HUES64 (cell line): Measurements from ENCODE around the gene SYTL3.
"Not testable (repeated sequence)": the region's sequence is repeated elsewhere in the genome, so short reads cannot be mapped to it uniquely, and the experiment has no call there.

Experiments
- H3K27ac ChIP-seq: 2 replicates; pipeline ENCODE4 v1.7.0; 2013; ENCODE audit warnings: low read depth, low read length, inconsistent platforms
- H3K27me3 ChIP-seq: 2 replicates; pipeline ENCODE4 v1.6.1; 2013; ENCODE audit warnings: mild to moderate bottlenecking, low read length; ENCODE audit not compliant: insufficient read depth
- H3K36me3 ChIP-seq: 2 replicates; pipeline ENCODE4 v1.6.1; 2013; ENCODE audit warnings: mild to moderate bottlenecking, low read length; ENCODE audit not compliant: insufficient read depth
- H3K4me1 ChIP-seq: 2 replicates; pipeline ENCODE4 v1.6.1; 2013; ENCODE audit warnings: mild to moderate bottlenecking, low read length, moderate library complexity; ENCODE audit not compliant: insufficient read depth
- H3K4me3 ChIP-seq: 2 replicates; pipeline ENCODE4 v1.5.1; 2013; ENCODE audit warnings: mild to moderate bottlenecking, low read length, moderate library complexity
- H3K9ac ChIP-seq: 2 replicates; pipeline ENCODE4 v1.6.1; 2013; ENCODE audit warnings: mild to moderate bottlenecking, low read depth, low read length
- H3K9me3 ChIP-seq: 2 replicates; pipeline ENCODE4 v1.6.1; 2013; ENCODE audit warnings: low read depth, low read length; ENCODE audit not compliant: insufficient read depth
- WGBS: fragments of 150-250, 120-280 bp; methylation state at CpG from one replicate; pipeline ENCODE4 v1.1.7; 2013; ENCODE audit warnings: missing lambda C conversion rate; 5-methylcytosine and 5-hydroxymethylcytosine counted together

Gene SYTL3

DNA sequence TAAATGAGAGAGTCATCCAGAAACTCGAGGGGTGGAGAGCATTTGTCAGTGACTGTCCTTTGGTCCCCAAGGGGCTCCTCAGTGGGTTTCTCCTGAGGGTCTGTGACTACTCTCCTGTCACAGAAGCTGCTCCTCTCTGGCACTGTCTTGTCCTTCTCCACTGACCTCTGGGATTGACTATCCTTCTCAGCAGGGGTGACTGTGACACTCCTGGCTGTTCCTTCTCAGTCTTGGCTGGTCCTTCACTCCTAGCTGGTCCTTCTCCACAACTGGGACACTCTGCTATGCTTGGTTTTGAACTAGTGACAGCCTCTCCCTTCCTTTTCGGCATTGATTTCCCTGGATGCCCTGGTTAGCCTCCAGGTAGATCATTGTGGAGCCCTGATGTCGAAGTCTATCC lies 38.8 kb upstream of the SYTL3 start:
- Histone ChIP-seq H3K4me1 (peaks cover 22% of the 10 kb centered on the region), H3K4me3 (no peak overlapping the region), H3K9me3 (no peaks in the 10 kb centered on the region), H3K27ac (peak overlapping the region; percentile 85), H3K27me3 (no peaks in the 10 kb centered on the region), H3K36me3 (peaks cover 75% of the 10 kb centered on the region), H3K9ac (peak overlapping the region; percentile 54)
- WGBS = 90% methylated on average over 3 of the region's 3 CpGs

DNA sequence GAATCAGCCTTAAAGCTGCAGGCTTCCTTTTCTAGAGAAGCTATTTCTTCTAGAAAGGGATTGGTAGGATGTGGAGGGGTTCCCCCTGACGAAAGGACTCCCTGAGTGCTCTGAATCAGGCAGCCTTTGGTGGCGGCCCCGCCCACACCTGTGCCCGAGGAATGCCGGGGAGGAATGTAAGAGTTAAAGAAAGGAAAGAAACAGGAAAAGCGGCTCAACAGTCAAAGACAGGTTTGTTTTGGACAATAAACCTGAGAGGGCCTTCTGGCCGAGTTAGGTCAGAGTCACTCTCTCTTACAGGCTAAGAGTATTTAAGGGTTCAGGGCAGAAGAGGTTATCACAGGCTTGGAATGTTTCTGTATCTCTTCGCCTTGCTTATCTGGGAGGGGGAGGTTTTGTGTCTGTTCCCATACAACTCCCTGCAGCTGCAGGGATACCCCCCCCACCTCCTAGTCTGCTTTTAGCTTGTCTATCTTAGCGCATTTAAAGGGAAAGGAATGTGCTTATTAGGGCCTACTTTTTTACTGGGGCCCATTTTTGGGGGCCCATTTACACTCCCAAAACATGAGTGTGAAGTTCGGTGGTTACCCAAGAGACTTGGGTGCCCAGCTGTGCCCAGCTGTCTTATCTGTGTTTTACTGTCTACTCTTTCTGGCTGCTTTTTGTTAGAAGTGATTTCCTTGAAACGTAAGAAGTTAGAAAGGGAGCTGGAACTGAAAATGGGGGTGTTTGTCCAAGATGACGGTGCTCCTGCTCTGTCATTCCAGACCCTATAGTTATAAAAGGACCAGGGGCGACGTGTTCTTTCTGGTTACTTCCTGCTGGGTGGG lies 38.1 kb upstream of the SYTL3 start:
- 49% methylated on average over 13 of the region's 14 CpGs for WGBS
- H3K4me1 ChIP-seq = peaks cover 22% of the 10 kb centered on the region
- peaks cover 69% of the 10 kb centered on the region for H3K36me3 ChIP-seq
- peak overlapping the region; percentile 54 for H3K9ac ChIP-seq
- no peaks in the 10 kb centered on the region for H3K27me3 ChIP-seq
- H3K27ac ChIP-seq = peak overlapping the region; percentile 85
- H3K9me3 ChIP-seq = no peaks in the 10 kb centered on the region
- peak overlapping the region; percentile 34 for H3K4me3 ChIP-seq

DNA sequence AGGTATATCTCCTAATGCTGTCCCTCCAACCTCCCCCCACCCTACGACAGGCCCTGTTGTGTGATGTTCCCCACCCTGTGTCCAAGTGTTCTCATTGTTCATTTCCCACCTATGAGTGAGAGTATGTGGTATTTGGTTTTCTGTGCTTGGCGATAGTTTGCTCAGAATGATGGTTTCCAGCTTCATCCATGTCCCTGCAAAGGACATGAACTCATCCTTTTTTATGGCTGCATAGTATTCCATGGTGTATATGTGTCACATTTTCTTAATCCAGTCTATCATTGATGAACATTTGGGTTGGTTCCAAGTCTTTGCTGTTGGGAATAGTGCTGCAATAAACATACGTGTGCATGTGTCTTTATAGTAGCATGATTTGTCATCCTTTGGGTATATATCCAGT lies 35.2 kb upstream of the SYTL3 start:
- Histone ChIP-seq H3K36me3 (peaks cover 47% of the 10 kb centered on the region), H3K4me1 (peaks cover 22% of the 10 kb centered on the region)
- not testable (repeated sequence) for H3K4me3 ChIP-seq, H3K27ac ChIP-seq, H3K9me3 ChIP-seq, H3K27me3 ChIP-seq, H3K9ac ChIP-seq
- 98% methylated on average over 3 of the region's 3 CpGs for whole genome bisulfite sequencing

DNA sequence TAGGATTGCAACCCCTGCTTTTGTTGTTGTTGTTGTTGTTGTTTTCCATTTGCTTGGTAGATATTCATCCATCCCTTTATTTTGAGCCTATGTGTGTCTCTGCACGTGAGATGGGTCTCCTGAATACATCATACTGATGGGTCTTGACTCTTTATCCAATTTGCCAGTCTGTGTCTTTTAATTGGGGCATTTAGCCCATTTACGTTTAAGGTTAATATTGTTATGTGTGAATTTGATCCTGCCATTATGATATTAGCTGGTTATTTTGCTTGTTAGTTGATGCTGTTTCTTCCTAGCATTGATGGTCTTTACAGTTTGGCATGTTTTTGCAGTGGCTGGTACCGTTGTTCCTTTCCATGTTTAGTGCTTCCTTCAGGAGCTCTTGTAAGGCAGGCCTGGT lies 31.6 kb upstream of the SYTL3 start:
- H3K27ac ChIP-seq, H3K4me3 ChIP-seq, H3K27me3 ChIP-seq, H3K4me1 ChIP-seq, H3K9ac ChIP-seq, H3K9me3 ChIP-seq: not testable (repeated sequence)
- peaks cover 55% of the 10 kb centered on the region for H3K36me3 ChIP-seq
- WGBS = 93% methylated on average over 3 of the region's 3 CpGs

DNA sequence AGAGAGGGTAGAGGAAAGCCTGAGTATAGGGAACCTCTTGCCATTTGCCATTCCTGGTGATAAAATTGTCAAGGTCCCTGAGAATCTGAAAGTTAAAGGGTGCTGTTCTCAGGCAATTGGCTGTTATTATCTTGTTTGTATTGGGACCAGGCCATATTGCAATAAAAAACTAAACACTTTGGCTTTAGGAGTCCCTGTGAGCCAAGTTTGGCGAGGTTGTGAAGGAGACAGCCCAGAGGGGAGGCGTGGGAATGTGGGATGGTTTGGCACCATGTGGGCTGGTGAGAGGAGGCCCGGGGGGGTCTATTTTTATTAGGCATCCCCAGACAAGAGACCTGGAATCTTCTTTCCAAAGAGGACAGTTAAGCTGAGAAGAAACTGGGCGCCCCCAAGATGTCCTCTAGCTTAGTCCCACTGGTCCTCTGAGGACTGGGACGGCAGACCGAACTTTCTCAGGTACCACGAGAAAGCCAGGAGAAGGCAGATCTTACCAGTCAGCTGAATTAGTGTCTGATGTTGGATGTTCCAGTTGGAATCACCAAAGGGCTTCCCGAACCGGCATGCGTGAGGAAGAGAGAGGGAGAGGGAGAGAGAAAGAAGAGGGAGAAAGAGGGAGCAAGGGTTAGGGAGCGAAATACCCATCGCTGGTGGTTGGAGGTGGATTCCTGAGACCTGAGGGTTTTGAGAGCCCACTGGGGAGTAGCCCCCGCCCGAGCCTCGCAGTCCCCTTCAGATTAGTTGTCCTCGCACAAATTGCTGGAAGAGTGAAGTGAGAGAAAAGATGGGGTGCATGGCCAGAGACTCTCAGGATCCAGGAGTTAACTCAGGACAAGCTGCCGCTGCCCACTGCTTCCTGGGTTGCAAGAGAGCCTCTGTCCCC lies 29.7 kb upstream of the SYTL3 start:
- H3K27ac ChIP-seq = no peak overlapping the region
- WGBS = 92% methylated on average over 17 of the region's 17 CpGs
- H3K36me3 ChIP-seq = peaks cover 42% of the 10 kb centered on the region

DNA sequence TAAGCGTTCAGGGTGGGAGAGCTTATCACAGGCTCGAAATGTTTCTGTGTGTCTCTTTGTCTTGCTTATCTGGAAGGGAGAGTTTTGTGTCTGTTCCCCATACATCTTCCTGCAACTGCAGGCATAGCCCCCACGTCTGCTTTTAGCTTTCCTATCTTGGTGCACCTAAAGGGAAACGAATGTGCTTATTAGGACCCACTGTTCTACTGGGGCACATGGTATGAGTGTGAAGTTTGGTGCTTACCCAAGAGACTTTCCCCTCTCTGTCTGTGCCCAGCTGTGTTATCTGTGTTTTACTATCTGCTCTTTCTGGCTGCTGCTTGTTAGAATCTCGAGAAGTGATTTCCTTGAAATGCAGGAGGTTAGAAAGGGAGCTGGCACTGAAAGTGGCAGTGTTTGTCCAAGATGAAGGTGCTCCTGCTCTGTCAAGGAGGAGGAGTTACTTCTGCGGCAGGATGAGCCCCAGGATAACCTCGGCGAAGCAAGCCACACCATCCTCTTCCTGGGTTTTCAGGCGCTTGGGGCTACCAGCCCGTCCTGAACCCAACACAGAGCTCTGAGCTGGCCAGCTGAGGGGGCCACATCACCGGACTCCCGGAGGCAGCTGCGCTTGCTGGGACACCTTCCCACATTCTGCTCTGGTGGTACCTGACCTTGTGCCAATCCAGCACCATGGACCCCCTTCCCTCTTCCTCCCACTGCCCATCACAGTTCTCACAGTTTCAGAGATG lies 28.7 kb upstream of the SYTL3 start:
- H3K27ac ChIP-seq = no peak overlapping the region
- H3K9ac ChIP-seq = no peak overlapping the region
- no peaks in the 10 kb centered on the region for H3K9me3 ChIP-seq
- no peak overlapping the region for H3K4me3 ChIP-seq
- peaks cover 50% of the 10 kb centered on the region for H3K36me3 ChIP-seq
- WGBS = 89% methylated on average over 13 of the region's 13 CpGs
- no peaks in the 10 kb centered on the region for H3K4me1 ChIP-seq
- H3K27me3 ChIP-seq = no peaks in the 10 kb centered on the region

More for the DNA sequence above, 29.7 kb upstream of the SYTL3 start:
- H3K4me1 ChIP-seq = no peaks in the 10 kb centered on the region
- no peak overlapping the region for H3K9ac ChIP-seq
- H3K9me3 ChIP-seq = no peaks in the 10 kb centered on the region
- no peak overlapping the region for H3K4me3 ChIP-seq
- H3K27me3 ChIP-seq = no peaks in the 10 kb centered on the region

DNA sequence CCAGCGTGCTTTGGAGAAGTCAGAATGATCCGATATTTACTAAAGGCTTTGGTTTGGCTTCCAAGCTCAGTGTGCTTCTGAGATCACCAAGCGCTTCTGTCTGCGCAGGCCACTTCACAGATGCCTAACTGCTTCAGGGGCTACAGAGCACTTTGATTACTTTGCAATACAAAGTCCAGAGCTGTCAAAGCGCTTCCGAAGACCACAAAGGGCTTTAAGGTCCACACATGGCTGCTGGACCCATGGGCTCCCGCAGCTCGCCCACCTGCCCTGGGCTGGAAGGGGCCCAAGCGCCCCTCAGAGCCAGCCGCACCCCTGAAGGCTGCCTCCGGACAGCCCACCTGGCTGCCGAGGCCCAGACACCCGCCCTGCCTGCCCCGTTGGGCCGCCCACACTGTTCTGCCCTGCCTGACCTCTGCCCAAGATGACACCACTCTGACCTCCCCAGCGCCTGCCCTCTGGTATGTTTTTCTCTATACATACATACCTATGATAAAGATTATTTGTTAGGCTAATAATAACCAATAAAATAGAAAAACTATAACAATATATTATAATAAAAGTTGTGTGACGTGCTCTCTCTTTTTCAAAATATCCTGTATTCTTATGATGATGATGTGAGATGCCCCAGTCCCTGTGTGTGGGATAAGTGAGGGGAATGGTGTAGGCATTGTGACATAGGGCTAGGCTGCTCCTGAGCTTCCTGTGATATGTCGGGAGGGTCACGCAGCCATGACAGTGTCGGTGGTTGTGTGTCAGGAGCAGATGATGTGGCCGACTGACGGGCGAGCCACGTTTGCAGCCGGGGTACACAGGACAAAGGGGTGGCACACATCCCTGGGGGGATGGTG lies 27.9 kb upstream of the SYTL3 start:
- 96% methylated on average over 25 of the region's 25 CpGs for WGBS
- Histone ChIP-seq H3K4me1 (no peaks in the 10 kb centered on the region), H3K36me3 (peaks cover 58% of the 10 kb centered on the region), H3K27ac (no peak overlapping the region), H3K4me3 (no peak overlapping the region), H3K9me3 (no peaks in the 10 kb centered on the region), H3K27me3 (no peaks in the 10 kb centered on the region), H3K9ac (no peak overlapping the region)

DNA sequence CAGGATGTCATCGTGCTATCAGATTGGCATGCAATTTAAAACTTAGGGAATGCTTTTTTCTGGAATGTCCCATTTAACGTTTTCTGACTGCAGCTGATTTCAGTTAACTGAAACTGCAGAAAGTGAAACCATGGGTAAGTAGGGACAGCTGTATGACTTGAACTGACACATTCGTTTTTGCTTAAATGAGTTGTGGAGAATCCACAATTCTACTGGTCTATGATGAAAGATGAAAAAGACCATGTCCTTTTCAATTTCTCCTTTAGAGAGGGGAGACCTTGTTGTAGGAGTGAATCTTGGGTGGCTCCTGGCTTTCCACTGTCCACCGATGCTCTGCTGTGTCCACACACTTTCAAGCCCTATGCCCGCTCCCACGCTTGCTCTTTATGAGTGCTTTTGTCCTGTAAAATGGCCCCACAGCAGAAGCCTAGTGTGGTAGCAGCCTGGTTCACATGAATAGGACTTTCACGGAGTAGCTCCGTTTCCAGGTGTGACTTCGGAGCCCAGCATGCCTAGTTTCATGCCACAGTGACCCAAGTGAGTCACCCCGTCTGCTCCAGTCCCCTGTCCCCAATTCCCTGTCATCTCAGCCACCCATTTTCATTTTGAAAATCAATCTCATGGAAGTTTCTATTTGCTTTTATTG lies 27.2 kb upstream of the SYTL3 start:
- Histone ChIP-seq H3K9me3 (no peaks in the 10 kb centered on the region), H3K4me1 (no peaks in the 10 kb centered on the region), H3K9ac (no peak overlapping the region), H3K27me3 (no peaks in the 10 kb centered on the region), H3K27ac (no peak overlapping the region), H3K4me3 (no peak overlapping the region), H3K36me3 (peaks cover 65% of the 10 kb centered on the region)
- 95% methylated on average over 10 of the region's 10 CpGs for WGBS

DNA sequence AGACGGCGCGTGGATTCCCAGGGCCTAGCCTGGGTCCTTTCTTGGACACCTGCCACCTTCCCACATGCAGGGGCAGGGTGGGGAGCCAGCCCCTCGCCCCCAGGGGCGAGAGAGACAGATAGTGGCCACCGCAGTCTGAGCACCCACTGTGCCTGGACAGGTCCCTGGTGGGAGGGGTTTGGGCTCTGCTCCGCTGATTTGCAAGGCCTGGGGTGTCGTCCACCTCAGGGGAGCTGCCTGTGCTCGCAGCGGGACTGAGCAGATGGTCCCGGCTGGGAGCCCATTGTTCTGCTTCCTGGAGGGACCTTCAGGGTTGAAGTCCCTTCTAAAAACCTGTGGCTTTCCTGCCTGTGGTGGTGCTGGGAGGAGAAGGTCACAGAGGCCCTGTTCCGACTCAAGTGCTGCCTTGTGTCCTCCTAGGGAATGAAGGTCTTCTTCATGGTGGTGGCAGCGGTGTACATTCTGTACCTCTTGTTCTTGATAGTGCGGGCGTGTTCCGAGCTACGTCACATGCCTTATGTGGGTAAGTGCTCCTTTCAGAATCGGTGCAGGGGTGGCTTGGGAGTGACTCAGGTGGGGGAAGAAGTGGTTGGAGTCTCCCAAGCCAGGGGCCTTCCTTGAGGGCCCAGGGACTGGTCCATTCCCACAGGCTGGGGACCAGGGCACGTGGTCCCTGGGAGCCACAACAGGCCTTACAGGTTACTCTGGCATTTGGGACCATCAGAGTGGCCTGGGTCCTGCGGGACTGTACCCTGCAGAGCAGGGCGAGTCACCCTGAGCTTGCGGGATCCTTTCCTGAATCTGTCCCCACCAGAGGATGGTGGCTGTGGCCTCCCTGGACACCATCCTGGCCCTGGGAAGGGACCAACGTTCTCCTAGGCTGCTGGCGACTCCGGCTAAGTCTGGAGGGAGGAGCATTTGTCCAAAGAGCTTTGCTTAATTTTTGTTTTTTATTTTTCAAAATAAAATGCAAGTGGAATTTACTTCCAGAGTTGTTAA lies 24.9 kb upstream of the SYTL3 start:
- Histone ChIP-seq H3K4me1 (peaks cover 8% of the 10 kb centered on the region), H3K9ac (no peak overlapping the region), H3K27me3 (no peaks in the 10 kb centered on the region), H3K9me3 (no peaks in the 10 kb centered on the region), H3K4me3 (no peak overlapping the region), H3K36me3 (peaks cover 69% of the 10 kb centered on the region), H3K27ac (no peak overlapping the region)
- WGBS = 91% methylated on average over 25 of the region's 25 CpGs
